Smooth muscle cell (in vitro differentiated cells): Measurements from ENCODE around the gene SMARCC1. TPM values are rescaled to one million over a fixed set of nuclear protein-coding genes. Genes with fewer than 3 reads are reported as not detected.
"Not testable (repeated sequence)": the region's sequence is repeated elsewhere in the genome, so short reads cannot be mapped to it uniquely, and the experiment has no call there.

Experiments
- DNase-seq: peaks from one replicate; lab custom pipeline; 2025; ENCODE audit not compliant: unreplicated experiment; lab: John Stamatoyannopoulos, UW
- H2AFZ ChIP-seq: fragments of 200-600 bp; sonication (generic); 2 replicates; pipeline ENCODE4 v1.6.0; 2016; ENCODE audit warnings: antibody characterized with exemption, low read depth, mild to moderate bottlenecking
- H3F3A ChIP-seq: fragments of 200-600 bp; sonication (generic); 2 replicates; pipeline ENCODE4 v1.6.0; 2017; ENCODE audit warnings: antibody characterized with exemption, low read depth
- H3K27ac ChIP-seq: fragments of 200-600 bp; sonication (generic); 2 replicates; pipeline ENCODE4 v1.5.1; 2016; ENCODE audit warnings: low read depth, mild to moderate bottlenecking
- H3K27me3 ChIP-seq: fragments of 200-600 bp; sonication (generic); 2 replicates; pipeline ENCODE4 v1.6.1; 2016; ENCODE audit warnings: low read depth, mild to moderate bottlenecking
- H3K36me3 ChIP-seq: fragments of 200-600 bp; sonication (generic); 2 replicates; pipeline ENCODE4 v1.5.1; 2016; ENCODE audit warnings: low read depth
- H3K4me1 ChIP-seq: fragments of 200-600 bp; sonication (generic); 2 replicates; pipeline ENCODE4 v1.5.1; 2016; ENCODE audit warnings: low read depth
- H3K4me2 ChIP-seq: fragments of 200-600 bp; sonication (generic); 2 replicates; pipeline ENCODE4 v1.6.0; 2016; ENCODE audit warnings: mild to moderate bottlenecking
- H3K4me3 ChIP-seq: fragments of 200-600 bp; sonication (generic); 2 replicates; pipeline ENCODE4 v1.5.1; 2016; ENCODE audit warnings: mild to moderate bottlenecking
- H3K79me2 ChIP-seq: fragments of 200-600 bp; sonication (generic); 2 replicates; pipeline ENCODE4 v1.6.0; 2016; ENCODE audit warnings: low read depth, mild to moderate bottlenecking
- H3K9ac ChIP-seq: fragments of 200-600 bp; sonication (generic); 2 replicates; pipeline ENCODE4 v1.6.0; 2016; ENCODE audit warnings: low read depth
- H3K9me3 ChIP-seq: fragments of 200-600 bp; sonication (generic); replicated peaks from 2 replicates; pipeline ENCODE4 v1.5.1; 2016; ENCODE audit warnings: low read depth
- H4K20me1 ChIP-seq: fragments of 200-600 bp; sonication (generic); 2 replicates; pipeline ENCODE4 v1.6.0; 2016; ENCODE audit warnings: low read depth
- WGBS: methylation state at CpG from one replicate; pipeline ENCODE4 v1.1.7; 2016; ENCODE audit warnings: low lambda C conversion rate; 5-methylcytosine and 5-hydroxymethylcytosine counted together
- polyA plus RNA-seq: library from polyadenylated mRNA; unstranded; fragments of >200 nt; fragmentation: Nextera tagmentation; extraction: Ambion mirVana; gene quantifications from 2 replicates; pipeline ENCODE4 v1.2.1, GENCODE V29; 2016
- total RNA-seq: library from RNA; depleted of rRNA; stranded (reverse); fragments of >200 nt; gene quantifications from 2 replicates; pipeline ENCODE4 v1.2.3, GENCODE V29; 2014
- TF ChIP-seq, protein P1 (sequence below): fragments of 200-600 bp; sonication (generic); IDR thresholded peaks from 2 replicates; pipeline ENCODE4 v1.5.1; 2017; ENCODE audit warnings: borderline replicate concordance, mild to moderate bottlenecking, antibody characterized with exemption; ENCODE audit not compliant: insufficient read depth, poor library complexity, severe bottlenecking

The SMARCC1 gene
- total and polyA plus RNA-seq, 2 experiments from 2014 or later, result 40.5 to 50.3 TPM

GRCh38 chr3:47732143-47732542 lies 49.5 kb downstream of the SMARCC1 start:
- Histone ChIP-seq H3K4me3 (no peak overlapping the region), H3F3A (no peaks in the 10 kb centered on the region), H3K27ac (no peak overlapping the region), H3K4me2 (no peak overlapping the region), H3K79me2 (peaks cover 9% of the 10 kb centered on the region), H3K4me1 (no peaks in the 10 kb centered on the region), H3K9ac (no peak overlapping the region), H3K9me3 (no peaks in the 10 kb centered on the region), H2AFZ (no peak overlapping the region), H4K20me1 (peaks cover 16% of the 10 kb centered on the region), H3K36me3 (peaks cover 36% of the 10 kb centered on the region), H3K27me3 (no peaks in the 10 kb centered on the region)
- WGBS, result 94% methylated on average over 2 of the region's 2 CpGs
- TF ChIP-seq, protein P1, sequence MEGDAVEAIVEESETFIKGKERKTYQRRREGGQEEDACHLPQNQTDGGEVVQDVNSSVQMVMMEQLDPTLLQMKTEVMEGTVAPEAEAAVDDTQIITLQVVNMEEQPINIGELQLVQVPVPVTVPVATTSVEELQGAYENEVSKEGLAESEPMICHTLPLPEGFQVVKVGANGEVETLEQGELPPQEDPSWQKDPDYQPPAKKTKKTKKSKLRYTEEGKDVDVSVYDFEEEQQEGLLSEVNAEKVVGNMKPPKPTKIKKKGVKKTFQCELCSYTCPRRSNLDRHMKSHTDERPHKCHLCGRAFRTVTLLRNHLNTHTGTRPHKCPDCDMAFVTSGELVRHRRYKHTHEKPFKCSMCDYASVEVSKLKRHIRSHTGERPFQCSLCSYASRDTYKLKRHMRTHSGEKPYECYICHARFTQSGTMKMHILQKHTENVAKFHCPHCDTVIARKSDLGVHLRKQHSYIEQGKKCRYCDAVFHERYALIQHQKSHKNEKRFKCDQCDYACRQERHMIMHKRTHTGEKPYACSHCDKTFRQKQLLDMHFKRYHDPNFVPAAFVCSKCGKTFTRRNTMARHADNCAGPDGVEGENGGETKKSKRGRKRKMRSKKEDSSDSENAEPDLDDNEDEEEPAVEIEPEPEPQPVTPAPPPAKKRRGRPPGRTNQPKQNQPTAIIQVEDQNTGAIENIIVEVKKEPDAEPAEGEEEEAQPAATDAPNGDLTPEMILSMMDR, result no peak
- DNase-seq, result no peak

GRCh38 chr3:47731061-47731460 lies 50.6 kb downstream of the SMARCC1 start:
- TF ChIP-seq, protein P1, result no peak
- H3K4me3 ChIP-seq, result no peak overlapping the region
- H3F3A ChIP-seq, result no peaks in the 10 kb centered on the region
- peaks cover 44% of the 10 kb centered on the region for H3K36me3 ChIP-seq
- no peak overlapping the region for H3K27ac ChIP-seq
- WGBS, result 93% methylated on average over 8 of the region's 8 CpGs
- H4K20me1 ChIP-seq, result peaks cover 17% of the 10 kb centered on the region
- H3K4me2 ChIP-seq, result no peak overlapping the region
- no peak overlapping the region for H2AFZ ChIP-seq
- no peak overlapping the region for H3K9ac ChIP-seq
- H3K27me3 ChIP-seq, result no peaks in the 10 kb centered on the region
- no peak for DNase-seq
- H3K4me1 ChIP-seq, result no peaks in the 10 kb centered on the region
- no peaks in the 10 kb centered on the region for H3K9me3 ChIP-seq
- peaks cover 7% of the 10 kb centered on the region for H3K79me2 ChIP-seq

- TF ChIP-seq, protein P1, result no peak
- Histone ChIP-seq H3F3A (no peaks in the 10 kb centered on the region), H3K9me3 (no peaks in the 10 kb centered on the region), H3K4me2 (no peak overlapping the region), H3K4me3 (no peak overlapping the region), H3K27me3 (no peaks in the 10 kb centered on the region), H3K9ac (no peak overlapping the region), H3K79me2 (peaks cover 32% of the 10 kb centered on the region), H2AFZ (no peak overlapping the region), H4K20me1 (peaks cover 26% of the 10 kb centered on the region), H3K4me1 (no peaks in the 10 kb centered on the region), H3K27ac (no peak overlapping the region), H3K36me3 (peaks cover 13% of the 10 kb centered on the region)
- 86% methylated on average over 2 of the region's 2 CpGs for WGBS
- DNase-seq, result no peak
Measured at GRCh38 chr3:47722859-47723258, 58.8 kb downstream of the SMARCC1 start.

DNA sequence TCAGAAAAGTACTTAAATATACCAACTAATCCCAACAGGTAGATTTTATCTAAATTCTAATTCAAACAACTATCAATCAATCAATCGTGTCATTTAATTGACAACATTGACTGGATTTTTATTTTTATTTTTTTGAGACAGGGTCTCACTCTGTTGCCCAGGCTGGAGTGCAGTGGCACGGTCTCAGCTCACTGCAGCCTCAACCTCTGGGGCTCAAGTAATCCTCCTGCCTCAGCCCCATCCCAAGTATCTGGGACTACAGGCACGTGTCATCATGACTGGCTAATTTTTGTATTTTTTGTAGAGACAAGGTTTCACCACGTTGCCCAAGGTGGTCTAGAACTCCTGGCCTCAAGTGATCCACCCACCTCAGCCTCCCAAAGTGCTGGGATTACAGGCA lies 64.2 kb downstream of the SMARCC1 start:
- DNase-seq, H3F3A ChIP-seq, H2AFZ ChIP-seq, H3K27ac ChIP-seq, H3K27me3 ChIP-seq, H3K9ac ChIP-seq, H3K4me1 ChIP-seq, H3K4me2 ChIP-seq, H3K4me3 ChIP-seq, H3K9me3 ChIP-seq: not testable (repeated sequence)
- peaks cover 20% of the 10 kb centered on the region for H4K20me1 ChIP-seq
- WGBS, result 98% methylated on average over 4 of the region's 4 CpGs
- peaks cover 12% of the 10 kb centered on the region for H3K79me2 ChIP-seq
- peaks cover 21% of the 10 kb centered on the region for H3K36me3 ChIP-seq
